GM13977 (cell line): ENCODE data around the gene IL17A.

Experiments used
- DNase-seq: peaks from one replicate; pipeline ENCODE4 v3.0.0; 2012; ENCODE audit warnings: low spot score
- CTCF ChIP-seq: IDR thresholded peaks from 2 replicates; pipeline ENCODE4 v1.5.1; 2012; ENCODE audit warnings: mild to moderate bottlenecking, control low read depth; ENCODE audit not compliant: insufficient read depth; ENCODE audit errors: extremely low read depth, missing control alignments
- in situ Hi-C: fragments of 300-500 bp; cut with MboI; formaldehyde crosslinking; loops from one replicate; pipeline ENCODE4 v1.12.0; 2022; ENCODE audit warnings: low sequenced_read_pairs, low pct_unique_long_range_greater_than_20kb, mixed read lengths, inconsistent platforms; ENCODE audit not compliant: unreplicated experiment

IL17A gene

GRCh38 chr6:52233005-52233404, 46.8 kb downstream of the IL17A start:
- in situ Hi-C loops, result loop anchor here (5.0 to 25.0 kb wide), 2 partner anchors 71 to 171 kb away; no protein-coding TSS in a partner anchor
- TF ChIP-seq CTCF, result no peak
- DNase-seq, result no peak

- TF ChIP-seq CTCF, result peak; percentile 90
- DNase-seq, result peak; percentile 49
- in situ Hi-C loops, result loop anchor here (5.0 to 25.0 kb wide), 2 partner anchors 72 to 172 kb away; no protein-coding TSS in a partner anchor
These were observed 48.0 kb downstream of the IL17A start for GRCh38 chr6:52233975-52234823.
